Astrocyte (in vitro differentiated cells and primary cell): ENCODE measurements around the gene DUSP10.

ENCODE experiments used
- CTCF ChIP-seq: IDR thresholded peaks from 2 replicates; pipeline ENCODE4 v1.5.1; 2011; ENCODE audit warnings: low read depth, mild to moderate bottlenecking, inconsistent platforms, low read length, moderate library complexity; ENCODE audit not compliant: insufficient read depth
- EZH2 ChIP-seq: IDR thresholded peaks from 2 replicates; pipeline ENCODE4 v1.6.1; 2012; ENCODE audit warnings: mild to moderate bottlenecking, low read length, inconsistent platforms; ENCODE audit not compliant: insufficient read depth

- TF ChIP-seq CTCF (no peak), EZH2 (no peak)
Measured at GRCh38 chr1:221722254-221723017, 19.5 kb downstream of the DUSP10 start.
